GM18499 (cell line): ENCODE data around the gene WDR5B.
A peak's percentile ranks its signal among the peaks of the same experiment; 100 is the strongest.
"Not testable (repeated sequence)": the region's sequence is repeated elsewhere in the genome, so short reads cannot be mapped to it uniquely, and the experiment has no call there.

Experiments used
- ATAC-seq: cut with Tn5 transposase; IDR thresholded peaks from one replicate; pipeline ENCODE4 v1.9.1; 2021; ENCODE audit warnings: moderate number of reproducible peaks; ENCODE audit not compliant: insufficient read depth, unreplicated experiment

The WDR5B gene

GRCh38 chr3:122415762-122416654 is at the start of gene WDR5B:
Gene WDR5B, minus strand, starts transcription at chr3:122416062. Its CDS starts 534 bp downstream, at chr3:122415528.
- peak; percentile 51 for ATAC-seq

- no peak for ATAC-seq
Measured at GRCh38 chr3:122464659-122465058, 48.8 kb upstream of the WDR5B start.

- no peak for ATAC-seq
Measured at GRCh38 chr3:122462406-122462805, 46.5 kb upstream of the WDR5B start.

GRCh38 chr3:122461806-122462205 is 45.9 kb upstream of the WDR5B start:
- ATAC-seq: no peak

GRCh38 chr3:122458992-122459391 is 43.1 kb upstream of the WDR5B start:
- no peak for ATAC-seq

- ATAC-seq: no peak
Measured at GRCh38 chr3:122457706-122458105, 41.8 kb upstream of the WDR5B start.

- ATAC-seq: no peak
Measured at GRCh38 chr3:122456074-122456473, 40.2 kb upstream of the WDR5B start.

- no peak for ATAC-seq
Measured at GRCh38 chr3:122451371-122451770, 35.5 kb upstream of the WDR5B start.

GRCh38 chr3:122448218-122448617 is 32.4 kb upstream of the WDR5B start:
- not testable (repeated sequence) for ATAC-seq

- ATAC-seq: not testable (repeated sequence)
Measured at GRCh38 chr3:122444491-122444887, 28.6 kb upstream of the WDR5B start.

GRCh38 chr3:122443762-122444490 is 28.1 kb upstream of the WDR5B start:
- not testable (repeated sequence) for ATAC-seq

- ATAC-seq: no peak
Measured at GRCh38 chr3:122443090-122443489, 27.2 kb upstream of the WDR5B start.

GRCh38 chr3:122435950-122436349 is 20.1 kb upstream of the WDR5B start:
- no peak for ATAC-seq

GRCh38 chr3:122430371-122430770 is 14.5 kb upstream of the WDR5B start:
- no peak for ATAC-seq

GRCh38 chr3:122427857-122428471 is 12.1 kb upstream of the WDR5B start:
- ATAC-seq: no peak

GRCh38 chr3:122421836-122422235 is 6.0 kb upstream of the WDR5B start:
- no peak for ATAC-seq

GRCh38 chr3:122421101-122421500 is 5.2 kb upstream of the WDR5B start:
- no peak for ATAC-seq

GRCh38 chr3:122416966-122417365 is 1.1 kb upstream of the WDR5B start:
- no peak for ATAC-seq

GRCh38 chr3:122415104-122415744 is 638 bp downstream of the WDR5B start:
- ATAC-seq: peak; percentile 59

- ATAC-seq: no peak
Measured at GRCh38 chr3:122414391-122414790, 1.5 kb downstream of the WDR5B start.
